ENCODE measurements around the gene SCTR.

Gene SCTR

DNA sequence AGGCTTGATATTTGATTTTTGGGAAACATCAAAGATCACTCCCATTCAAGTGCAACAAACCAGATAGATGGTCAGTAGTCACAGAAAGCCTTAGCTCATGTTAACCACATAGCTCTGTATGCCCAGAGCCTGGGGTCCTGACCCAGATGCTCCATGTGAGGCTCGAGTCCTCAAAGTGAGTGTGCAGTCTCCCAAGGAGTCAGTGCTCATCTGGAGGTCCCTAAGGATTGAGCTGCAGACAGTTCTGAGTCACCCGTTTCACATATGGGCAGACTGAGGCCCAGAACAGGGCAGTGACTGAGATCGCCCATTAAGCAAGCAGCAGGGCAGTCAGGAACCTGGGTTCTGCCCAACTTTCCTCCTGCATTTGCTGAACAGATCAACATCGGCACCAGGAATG, 83.4 kb downstream of the SCTR start:
- no peak for DNase-seq

DNA sequence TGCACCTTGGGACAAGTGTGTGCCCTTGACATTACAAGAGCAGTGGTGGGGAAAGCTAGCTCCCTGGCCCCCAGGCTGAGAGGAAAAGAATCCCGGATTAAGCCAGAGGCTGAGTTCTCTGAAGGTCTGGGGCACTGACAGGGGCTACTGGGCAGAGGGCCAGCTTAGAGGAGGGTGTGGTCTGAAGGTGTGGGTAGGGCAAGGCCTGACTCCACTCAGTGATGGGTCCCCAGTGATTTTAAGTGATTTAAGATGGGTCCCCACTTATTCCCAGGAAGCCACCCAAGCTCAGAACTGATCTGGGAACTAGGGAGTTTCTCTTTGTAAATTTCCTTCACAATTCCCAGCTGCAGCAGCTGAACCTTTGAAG, 83.8 kb downstream of the SCTR start:
- no peak for DNase-seq

DNA sequence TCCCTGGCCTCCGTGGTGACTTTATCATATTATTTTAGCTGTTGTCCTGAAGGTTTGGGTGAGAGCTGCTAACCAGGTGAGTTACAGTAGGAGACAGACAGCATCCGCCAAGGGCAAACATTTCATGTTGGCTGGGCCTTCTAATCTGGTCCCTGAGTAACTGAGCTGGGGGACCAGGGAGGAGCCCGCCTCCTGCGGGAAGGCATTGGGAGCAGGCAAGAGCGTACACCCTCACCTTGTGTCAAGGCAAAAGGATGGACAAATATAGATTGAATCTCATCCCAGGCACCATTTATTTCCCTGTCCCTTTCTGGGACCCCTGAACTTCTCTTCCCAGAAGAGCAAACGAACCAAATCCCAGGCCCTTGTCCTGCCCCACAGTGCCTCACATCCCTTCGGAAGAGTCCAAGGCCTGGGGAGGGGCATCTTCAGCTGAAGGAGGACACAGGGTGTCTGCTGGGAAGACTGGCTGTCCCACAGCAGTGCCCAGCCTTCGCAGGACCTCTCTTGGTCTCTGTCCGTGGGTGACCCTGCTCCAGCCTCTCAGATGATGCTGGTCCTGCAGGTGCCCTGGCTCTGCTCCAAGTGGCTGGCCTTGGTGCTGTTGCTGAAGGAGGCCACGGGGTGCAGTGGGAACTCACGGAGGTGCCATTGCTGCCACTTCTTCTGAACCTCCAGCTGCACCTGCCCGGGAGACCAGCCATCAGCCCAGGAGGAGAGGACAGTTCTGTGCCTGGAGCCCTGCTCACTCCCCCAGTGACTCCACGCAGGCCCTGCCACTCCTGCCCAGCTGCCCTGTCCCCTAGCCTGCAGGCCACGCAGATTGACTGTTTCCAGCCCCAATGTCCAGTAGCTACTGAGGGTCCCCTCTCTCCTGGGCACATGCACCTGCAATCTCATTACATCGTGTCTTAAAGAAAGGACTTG, 84.4 kb downstream of the SCTR start:
- DNase-seq, result no peak

DNA sequence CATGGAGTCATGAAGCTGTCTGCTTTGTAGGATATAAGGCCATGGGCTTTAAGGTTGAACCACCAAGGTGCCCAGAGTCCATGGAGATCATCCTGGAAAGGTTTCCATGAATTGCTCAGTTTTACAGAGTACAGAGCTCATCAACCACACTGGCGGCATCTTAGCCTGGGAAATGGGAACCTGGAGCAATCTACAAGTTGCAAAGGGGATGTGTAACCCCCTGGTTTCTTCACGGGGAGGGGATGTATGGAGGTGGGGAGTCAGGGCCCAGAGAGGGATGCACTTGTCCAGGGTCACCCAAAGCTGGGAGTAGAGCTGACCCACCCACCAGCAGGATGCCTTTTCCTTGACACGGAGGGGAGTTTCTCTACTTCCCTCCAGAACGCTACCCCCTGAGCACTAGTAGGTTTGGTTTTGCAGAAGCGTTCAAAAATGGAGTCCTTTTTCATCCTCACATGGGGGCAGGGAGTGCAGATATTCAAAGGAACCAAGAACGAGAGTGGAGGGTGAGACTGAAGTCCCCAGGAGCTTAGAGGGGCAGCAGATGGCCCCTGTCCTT, 85.5 kb downstream of the SCTR start:
- DNase-seq, result no peak

DNA sequence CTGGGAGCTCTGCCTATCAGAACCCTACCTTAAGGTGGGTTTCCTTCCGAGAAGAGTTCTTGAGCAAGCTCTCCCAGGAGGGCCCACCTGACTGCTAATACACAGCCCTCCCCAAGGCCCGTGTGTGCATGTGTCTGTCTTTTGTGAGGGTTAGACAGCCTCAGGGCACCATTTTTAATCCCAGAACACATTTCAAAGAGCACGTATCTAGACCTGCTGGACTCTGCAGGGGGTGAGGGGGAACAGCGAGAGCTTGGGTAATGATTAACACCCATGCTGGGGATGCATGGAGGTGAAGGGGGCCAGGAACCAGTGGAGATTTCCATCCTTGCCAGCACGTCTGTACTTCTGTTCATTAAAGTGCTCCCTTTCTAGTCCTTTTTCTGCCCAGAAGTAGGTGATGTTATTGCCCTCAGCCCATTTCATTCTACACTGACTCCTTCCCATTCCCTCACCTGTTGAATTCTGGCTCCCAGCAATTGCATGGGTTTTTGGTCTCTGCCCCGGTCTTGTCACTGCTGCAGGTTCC, 86.1 kb downstream of the SCTR start:
- no peak for DNase-seq

DNA sequence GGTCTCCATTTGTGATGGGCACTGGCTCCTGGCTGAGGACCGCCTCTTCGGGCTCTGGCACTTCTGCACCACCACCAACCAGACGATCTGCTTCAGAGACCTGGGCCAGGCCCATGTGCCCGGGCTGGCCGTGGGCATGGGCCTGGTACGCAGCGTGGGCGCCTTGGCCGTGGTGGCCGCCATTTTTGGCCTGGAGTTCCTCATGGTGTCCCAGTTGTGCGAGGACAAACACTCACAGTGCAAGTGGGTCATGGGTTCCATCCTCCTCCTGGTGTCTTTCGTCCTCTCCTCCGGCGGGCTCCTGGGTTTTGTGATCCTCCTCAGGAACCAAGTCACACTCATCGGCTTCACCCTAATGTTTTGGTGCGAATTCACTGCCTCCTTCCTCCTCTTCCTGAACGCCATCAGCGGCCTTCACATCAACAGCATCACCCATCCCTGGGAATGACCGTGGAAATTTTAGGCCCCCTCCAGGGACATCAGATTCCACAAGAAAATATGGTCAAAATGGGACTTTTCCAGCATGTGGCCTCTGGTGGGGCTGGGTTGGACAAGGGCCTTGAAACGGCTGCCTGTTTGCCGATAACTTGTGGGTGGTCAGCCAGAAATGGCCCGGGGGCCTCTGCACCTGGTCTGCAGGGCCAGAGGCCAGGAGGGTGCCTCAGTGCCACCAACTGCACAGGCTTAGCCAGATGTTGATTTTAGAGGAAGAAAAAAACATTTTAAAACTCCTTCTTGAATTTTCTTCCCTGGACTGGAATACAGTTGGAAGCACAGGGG, 87.1 kb downstream of the SCTR start:
- DNase-seq, result no peak

DNA sequence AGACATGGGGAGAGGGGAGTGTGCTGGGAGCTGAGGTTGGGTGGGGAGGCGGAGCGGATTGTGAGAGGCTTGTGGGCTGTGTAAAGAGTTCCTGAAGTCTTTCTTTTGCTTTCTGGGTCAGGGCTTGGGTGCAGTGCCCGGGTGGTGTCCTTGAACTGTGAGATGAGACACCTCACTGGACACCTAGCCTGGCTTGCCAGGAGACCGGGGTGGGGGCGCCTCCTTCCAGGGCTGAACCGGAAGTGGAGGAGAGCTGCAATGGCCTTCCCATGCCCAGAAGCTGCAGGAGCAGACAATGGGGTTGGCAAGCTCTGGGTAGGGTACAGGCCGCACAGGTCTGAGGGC, 88.4 kb downstream of the SCTR start:
- DNase-seq, result no peak

DNA sequence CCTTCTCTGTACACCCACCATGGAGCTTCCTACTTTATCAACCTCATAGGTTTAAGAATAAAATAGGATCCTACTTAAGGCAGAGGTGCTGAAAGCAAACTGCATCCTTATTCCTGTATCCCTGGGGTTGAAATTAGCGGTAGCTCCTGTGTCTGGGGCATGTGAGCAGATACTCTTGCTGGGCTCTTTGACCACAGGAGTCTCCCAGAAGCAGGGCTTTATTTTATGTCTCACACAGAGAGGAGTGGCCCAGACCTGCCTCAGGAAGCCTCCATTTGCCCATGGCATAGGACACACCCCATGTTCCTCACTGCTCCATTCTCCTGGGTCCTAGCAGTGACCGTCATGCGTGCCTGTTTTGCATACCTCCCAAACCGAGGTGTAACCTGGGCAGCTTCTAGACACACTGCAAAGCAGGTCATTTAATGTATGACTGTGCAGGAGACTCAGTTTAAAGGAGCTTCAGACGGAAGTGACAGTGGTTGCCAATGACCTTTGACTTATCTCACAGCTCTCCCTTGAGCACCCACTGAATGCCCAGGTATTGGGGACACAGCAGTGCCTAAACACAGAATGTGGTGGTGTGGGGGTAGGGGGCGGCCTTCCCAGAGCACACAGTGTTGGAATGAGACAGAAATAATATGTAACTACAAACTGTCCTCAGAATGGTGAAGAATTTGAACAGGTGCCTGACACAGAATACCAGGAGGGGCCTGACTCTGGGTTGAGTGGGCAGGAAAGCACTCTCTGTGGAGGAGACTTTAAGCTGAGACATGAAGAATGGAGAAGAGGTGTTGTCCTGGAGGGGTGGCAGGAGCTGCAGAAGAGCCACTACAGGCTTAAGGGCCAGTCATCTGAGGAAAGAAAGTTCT, 89.0 kb downstream of the SCTR start:
- no peak for DNase-seq

DNA sequence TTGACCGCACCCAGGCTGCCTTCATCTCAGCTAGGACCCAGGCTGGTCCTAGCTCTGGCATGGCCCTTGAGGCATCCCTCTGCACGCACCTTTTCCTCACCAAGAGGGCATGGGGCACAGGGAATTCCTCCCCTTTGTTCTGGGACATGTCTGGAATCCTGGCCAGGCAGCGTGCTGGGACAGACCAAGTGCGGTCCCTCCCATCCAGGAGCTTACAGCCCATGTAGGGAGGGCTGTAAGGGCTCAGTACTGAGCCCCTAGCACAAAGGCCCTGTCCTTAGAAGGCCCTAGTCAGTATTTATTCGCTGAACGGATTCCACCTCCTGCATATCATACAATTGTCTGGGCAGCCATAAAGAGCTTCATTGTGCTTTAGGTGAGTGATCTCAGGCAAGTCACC, 89.6 kb downstream of the SCTR start:
- DNase-seq, result no peak

DNA sequence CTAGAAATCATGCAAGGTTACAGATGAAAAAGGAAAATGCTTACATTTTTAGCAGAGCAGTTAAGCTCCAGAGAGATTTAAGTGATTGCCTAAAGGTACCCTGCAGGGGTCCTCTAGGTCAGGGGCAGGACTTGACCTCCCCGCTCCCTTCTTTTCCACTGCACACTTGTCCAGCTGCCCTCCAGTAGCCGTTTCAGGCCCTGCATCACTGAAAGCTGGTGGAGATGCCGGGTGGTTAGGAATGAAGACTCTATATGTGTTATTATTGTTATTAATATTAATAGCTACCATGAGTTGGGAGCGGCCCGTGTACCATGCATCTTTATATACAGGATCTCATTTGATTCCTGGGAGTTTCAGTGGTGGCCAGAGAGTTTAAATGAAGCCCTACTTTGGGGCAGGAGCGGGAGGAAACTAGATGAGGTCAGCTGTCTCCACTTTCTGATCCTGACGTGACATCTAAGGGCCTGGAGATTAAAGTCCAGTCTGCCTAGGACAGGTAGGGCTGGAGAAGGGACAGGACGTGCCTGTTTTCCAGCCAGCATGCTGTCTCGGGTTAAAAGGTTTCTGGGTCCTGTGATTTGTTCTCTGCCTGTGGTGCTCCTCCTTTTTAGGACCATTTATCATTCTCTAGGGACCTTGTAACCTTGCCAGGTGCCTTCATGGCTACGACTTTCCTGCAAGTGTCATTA, 90.5 kb downstream of the SCTR start:
- DNase-seq, result no peak

DNA sequence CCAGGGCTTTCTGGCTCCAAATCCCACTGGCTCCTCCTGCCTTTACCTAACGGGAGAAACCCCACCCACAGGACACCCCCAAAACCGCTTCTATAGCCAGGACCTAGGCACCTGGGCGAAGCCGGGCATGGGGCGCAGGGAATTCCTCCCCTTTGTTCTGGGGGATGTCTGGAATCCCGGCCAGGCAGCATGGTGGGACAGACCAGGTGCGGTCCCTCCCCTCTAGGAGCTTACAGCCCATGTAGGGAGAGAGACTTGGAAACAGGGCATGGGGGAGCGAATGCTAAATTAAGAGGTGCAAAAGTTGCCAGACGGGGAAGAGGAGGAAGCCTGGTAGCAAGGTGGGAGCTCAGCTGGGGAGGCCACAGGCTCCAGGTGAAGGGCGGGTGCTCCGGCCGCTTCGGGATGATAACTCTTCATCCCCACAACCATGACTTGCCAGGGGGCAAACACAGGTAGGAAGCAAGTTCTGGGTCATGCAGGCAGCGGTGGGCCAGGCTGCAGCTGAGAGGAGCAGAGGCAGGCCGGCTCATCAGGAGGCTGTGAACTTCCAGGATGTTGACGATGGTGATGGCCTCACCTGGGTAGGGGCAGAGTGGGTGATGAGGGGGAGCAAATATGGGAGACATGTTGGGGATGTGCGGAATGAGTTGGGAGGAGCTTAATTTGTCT, 91.3 kb downstream of the SCTR start:
- DNase-seq, result no peak

DNA sequence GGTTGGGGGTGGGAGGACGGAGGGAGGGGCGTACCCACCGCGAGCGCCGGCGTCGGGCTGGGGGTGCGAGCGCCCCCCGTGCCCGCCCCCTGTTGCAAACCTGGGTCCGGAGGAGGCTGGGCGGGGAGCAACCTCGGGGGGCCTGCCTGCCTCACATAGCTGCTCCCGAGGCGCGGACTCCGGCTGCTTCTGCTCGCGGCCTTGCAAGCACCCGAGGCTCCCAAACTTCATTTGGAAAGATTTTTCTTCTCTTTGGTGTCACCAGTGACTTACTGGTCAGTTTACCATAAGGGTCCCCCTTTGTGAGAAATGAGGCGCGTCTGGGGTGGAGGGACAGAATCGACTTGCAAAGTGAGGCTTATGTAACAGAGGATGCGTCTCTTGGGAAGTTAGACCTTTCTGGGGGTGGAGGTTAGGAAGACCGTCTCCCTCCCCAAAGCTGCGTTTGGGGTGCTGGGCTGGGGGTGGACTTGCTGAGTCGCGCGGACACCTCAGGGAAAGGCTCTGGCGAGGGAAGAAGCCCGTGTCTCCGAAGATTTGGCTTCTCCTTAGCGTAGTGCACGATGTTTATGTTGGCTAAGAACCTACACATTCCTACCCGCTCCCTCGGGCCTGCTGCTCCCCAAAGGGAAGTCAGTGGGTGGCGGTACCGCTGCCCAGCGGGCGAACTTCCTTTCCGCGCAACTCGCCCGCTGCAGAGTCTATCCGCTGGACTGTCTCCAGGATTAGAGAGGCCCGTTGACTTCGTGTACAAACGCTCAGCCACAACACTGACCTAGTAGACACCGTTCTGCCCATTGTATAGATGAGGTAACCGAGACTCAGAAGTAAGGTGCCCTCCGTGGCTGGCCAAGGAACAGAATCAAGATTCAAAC, 92.1 kb downstream of the SCTR start:
- DNase-seq, result no peak

DNA sequence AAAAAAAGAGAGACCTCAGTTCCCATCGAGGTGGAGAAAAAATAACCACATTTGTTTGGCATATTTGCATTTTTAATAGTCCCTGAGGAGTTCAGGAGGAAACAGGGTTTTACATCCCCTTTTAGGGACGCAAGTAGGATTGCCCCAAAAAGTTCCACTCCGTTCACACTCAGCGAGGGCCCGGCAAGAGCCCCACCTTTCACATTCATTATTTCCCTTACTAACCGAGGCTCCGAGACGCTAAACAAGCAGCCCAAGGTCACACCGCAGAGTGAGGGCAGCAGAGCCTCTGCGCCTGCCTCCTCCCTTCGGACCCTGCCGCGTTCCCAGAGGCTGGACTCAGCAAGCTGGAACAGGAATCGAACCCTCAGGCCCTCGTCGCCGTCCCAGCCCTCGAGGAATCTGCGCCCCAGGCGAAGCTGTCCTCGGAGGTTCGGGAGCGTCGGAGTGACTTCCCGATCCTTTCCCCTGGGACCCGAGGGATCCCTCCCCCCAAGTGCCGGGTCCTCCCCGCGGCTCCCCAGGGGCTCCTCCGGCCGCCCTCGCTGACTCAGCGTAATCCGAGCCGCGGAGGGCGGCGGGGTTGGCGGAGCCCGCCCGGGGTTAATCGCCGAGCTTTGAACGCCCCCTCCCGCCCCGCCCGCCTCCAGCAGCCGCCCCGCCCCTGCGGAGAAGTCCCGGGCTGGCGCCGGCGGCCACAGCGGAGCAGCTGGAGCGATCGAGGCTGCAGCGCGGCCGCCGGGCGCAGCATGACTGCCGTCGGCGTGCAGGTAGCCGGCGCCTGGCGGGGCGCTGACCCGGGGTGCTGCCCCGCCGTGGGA, 92.9 kb downstream of the SCTR start, which contains the start of gene TMEM37:
Gene TMEM37 (plus strand): TSS at position 700 of the 821 bp plus-strand sequence. CDS start 50 bp downstream, at position 750.
- DNase-seq, result peak; percentile 75

DNA sequence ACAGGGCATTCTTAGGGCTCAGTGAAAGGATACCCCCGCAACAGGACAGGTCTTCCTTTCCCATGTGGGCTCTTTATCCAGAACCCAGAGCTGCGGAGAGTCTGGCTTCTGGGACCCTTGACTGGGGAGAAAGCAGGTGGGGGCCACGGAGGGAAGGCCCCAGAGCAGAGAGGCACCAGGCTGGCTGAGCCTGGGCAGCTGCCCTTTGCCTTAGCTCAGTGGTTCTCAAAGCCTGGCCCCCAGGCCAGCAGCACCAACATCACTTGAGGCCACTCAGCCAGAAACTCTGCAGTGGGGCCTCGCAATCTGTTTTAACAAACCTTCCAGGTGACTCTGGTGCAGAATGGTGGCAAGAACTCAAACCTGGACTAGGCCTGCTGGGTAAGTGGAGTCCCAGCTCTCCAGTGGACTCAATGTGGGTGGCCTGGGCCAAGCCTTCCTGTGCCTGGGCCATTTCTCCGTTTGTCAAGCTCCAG, 94.2 kb downstream of the SCTR start:
- DNase-seq, result no peak

DNA sequence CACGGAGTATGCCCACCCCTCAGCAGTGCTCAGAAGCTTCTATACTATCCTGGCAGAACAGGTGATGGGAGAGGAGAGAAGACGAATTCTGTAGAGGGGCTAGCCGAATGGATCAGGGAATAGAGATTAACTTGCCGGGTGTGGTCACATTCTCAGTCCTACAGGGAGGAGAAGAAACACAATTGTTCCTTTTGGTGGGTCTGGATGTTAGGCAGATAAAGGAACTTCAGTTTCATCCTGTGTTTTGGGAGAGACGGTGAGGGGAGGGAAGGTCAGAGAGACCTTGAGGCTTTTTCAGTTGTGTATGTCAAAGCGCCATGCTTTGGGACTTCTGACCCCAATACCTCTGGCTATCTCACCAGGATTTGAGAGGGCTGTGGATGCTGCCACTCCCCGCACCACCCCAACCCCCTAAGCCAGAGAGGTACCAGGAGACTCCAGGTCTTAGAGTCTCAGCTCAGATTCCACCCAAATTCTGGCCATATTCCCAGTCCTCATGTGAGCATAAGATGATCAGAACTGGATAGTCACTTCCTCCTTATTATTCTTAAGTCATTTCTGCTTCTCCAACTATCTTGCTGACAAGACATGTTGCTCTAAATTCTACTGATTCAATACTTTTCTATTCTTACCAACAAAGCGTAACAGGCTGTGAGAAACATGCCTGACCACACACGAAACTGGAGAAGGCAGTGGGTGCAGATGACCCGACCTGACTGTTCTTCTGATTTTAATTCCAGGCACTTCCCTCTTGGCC, 94.9 kb downstream of the SCTR start:
- peak; percentile 5 for DNase-seq

DNA sequence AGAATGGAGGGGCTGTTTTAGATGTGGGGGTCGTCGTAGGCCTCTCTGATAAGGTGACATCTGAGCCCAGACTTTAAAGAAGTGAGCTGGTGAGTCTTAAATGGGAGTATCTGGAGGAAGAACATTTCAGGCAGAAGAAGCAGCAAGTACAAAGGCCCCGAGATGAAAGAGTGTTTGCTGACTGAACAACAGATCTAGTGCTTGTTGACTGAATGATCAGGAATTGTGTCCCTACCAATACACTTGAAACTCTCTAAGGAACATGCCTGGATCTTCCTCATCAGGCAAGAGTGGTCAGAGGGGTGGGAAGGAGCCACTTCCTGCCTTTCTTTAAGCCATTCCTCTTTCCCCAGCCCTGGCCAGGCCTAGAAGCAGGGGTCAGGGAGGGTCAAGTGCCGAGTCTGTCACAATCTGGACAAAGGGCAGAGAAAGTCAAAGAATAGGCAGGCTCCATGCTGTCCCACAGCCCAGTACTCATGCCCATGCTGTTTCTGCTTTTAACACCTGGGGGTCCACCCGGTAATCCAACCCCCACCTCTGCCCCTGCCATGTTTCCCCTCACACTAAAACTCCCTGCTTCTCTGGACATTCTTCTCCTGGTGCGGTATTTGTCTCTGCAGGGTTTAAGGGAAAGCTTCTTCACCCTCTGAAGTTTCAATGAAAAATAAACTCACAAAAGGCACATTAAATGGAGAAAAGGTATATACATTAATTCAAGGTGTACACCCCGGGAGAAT, 95.6 kb downstream of the SCTR start:
- DNase-seq, result no peak

DNA sequence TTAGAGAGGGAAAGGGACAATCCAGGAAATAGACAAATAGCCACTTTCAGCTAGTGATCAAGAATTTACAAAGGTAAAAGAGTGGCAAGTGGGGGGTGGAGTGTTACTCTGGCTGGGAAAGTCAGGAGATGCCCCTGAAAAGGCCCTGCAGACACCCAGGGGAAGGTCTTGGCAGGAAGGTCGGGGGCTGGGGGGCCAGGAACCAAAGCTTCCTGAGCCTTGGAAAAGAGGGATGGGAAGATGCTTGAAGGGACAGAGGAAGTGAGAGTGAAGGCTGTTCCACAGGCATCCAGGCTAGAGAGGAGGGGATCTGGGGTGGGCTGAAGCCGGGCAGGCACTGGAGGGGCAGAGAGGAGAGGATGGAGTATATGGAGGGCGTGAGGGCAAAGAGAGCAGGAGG, 96.5 kb downstream of the SCTR start:
- no peak for DNase-seq

Measured in OCI-M1 (cell line).